Mucosa of descending colon (tissue), 3 donors: Measurements from ENCODE around the gene MRPL24. TPM values are rescaled to one million over a fixed set of nuclear protein-coding genes. Genes with fewer than 3 reads are reported as not detected.
A peak's percentile ranks its signal among the peaks of the same experiment; 100 is the strongest.

Experiments used
- ATAC-seq: fragments of 200-7000 bp; cut with Tn5 transposase; one replicate; pipeline ENCODE4 v1.9.1; 2020; ENCODE audit warnings: mild to moderate bottlenecking, moderate library complexity
- DNase-seq, 3 donors: peaks; one replicate each; pipeline ENCODE4 v3.0.0-alpha.2; 2020
- H3K36me3 ChIP-seq: fragments of 200-600 bp; one replicate; pipeline ENCODE4 v1.8.0; 2021; ENCODE audit warnings: low read depth, mild to moderate bottlenecking
- H3K4me1 ChIP-seq: fragments of 200-600 bp; one replicate; pipeline ENCODE4 v1.8.0; 2021; ENCODE audit warnings: low read depth, mild to moderate bottlenecking
- H3K4me3 ChIP-seq: fragments of 200-600 bp; one replicate; pipeline ENCODE4 v1.8.0; 2021; ENCODE audit warnings: mild to moderate bottlenecking
- H3K9me3 ChIP-seq: fragments of 200-600 bp; one replicate; pipeline ENCODE4 v1.8.0; 2021; ENCODE audit warnings: mild to moderate bottlenecking
- CTCF ChIP-seq: fragments of 200-600 bp; IDR thresholded peaks from one replicate; pipeline ENCODE4 v1.8.0; 2022; ENCODE audit warnings: antibody characterized with exemption, mild to moderate bottlenecking
- intact Hi-C, 2 donors: fragments of 100-400 bp; cut with DNase I in 1 of 2; cut with micrococcal nuclease in 1 of 2; formaldehyde crosslinking; loops; one replicate each; pipeline versions ENCODE4 v1.11.0 to v1.11.1; 2022; cut with DNase I, micrococcal nuclease
- total RNA-seq, 3 donors: library from RNA; stranded (reverse); fragmentation: NEBNext Ultra II Directional in 2 of 3; extraction: Animal tissue kit (Norgen Biotek cat#: 25700) in 2 of 3; gene quantifications; one replicate each; pipeline versions ENCODE4 v1.2.1 to v1.2.4, GENCODE V29; 2021 to 2023
- donor health status: DM: no; HTN: no; CAD: no; lungs with moderate emphysema.
- donor health status: DM: no; HTN: no; CAD: no.
- donor health status: DM: no; HTN: yes; CAD: no.

The MRPL24 gene
- total RNA-seq, 3 donors from 2014 or later, result 50.1 to 61.7 (median 57.6) TPM

GRCh38 chr1:156693848-156694689 is 46.8 kb downstream of the MRPL24 start:
- Histone ChIP-seq H3K36me3 (no peaks in the 10 kb centered on the region), H3K4me3 (no peak overlapping the region), H3K4me1 (peaks cover 16% of the 10 kb centered on the region), H3K9me3 (no peaks in the 10 kb centered on the region)
- ATAC-seq (peak; percentile 73), DNase-seq (peak in 2 of 3 donors; percentile 40 to 46)
- no peak for TF ChIP-seq CTCF
- intact Hi-C loops, result no loop called here

DNA sequence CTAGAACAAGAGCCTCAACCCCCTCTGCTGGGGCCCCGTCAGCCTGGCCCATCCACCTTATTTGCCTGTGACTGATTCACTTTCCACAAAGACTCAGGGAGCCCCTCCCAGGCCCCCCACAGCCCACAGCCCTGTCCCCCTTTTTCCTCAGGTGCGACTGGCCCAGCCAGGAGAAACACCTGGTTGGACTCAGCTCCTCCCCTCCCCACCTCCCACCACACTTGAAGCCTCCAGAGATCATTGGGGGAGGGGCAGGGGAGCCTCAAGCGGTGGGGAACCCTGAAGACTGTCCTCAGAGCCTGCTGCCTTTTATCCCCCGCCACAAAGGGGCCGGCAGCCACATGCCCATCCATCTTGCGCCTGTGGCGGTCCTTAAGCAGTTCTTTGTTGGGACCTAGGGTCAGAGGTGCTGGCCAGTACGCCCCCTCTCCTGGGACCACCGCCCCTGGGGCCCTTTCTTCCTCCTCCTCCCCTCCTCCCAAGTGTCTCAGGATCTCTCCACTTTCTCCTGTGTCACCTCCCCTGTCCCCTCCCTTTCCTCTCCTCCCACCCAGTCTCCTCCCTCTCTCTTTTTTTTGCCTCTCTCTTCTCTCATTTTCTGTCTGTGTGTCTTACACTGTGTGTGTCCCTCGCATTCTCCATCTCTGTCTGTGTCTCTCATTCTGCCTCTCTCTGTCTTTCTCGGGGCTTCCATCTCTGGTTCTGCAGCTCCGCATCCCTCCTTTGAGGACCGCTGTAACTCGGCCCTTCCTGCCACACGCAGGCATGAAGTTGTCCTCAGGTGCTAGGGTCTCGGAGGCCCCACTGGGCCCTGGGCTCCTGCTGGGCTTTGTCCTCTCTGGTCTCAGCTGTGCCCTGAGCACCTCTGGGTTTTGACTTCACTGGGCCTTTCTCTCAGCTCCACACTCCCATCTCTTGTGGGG is 47.7 kb downstream of the MRPL24 start:
- no peak for TF ChIP-seq CTCF
- no peaks in the 10 kb centered on the region for H3K9me3 ChIP-seq
- DNase-seq, result peak in 1 of 3 donors; percentile 44
- intact Hi-C loops, result no loop called here
- H3K4me1 ChIP-seq, result peaks cover 16% of the 10 kb centered on the region
- H3K4me3 ChIP-seq, result no peak overlapping the region
- peak; percentile 18 for ATAC-seq
- H3K36me3 ChIP-seq, result no peaks in the 10 kb centered on the region

- no peak overlapping the region for H3K4me3 ChIP-seq
- no peaks in the 10 kb centered on the region for H3K9me3 ChIP-seq
- H3K36me3 ChIP-seq, result no peaks in the 10 kb centered on the region
- intact Hi-C loops, result no loop called here
- DNase-seq (no peak), ATAC-seq (no peak)
- peaks cover 16% of the 10 kb centered on the region for H3K4me1 ChIP-seq
- TF ChIP-seq CTCF, result no peak
These were observed 48.4 kb downstream of the MRPL24 start for GRCh38 chr1:156692441-156692924.

DNA sequence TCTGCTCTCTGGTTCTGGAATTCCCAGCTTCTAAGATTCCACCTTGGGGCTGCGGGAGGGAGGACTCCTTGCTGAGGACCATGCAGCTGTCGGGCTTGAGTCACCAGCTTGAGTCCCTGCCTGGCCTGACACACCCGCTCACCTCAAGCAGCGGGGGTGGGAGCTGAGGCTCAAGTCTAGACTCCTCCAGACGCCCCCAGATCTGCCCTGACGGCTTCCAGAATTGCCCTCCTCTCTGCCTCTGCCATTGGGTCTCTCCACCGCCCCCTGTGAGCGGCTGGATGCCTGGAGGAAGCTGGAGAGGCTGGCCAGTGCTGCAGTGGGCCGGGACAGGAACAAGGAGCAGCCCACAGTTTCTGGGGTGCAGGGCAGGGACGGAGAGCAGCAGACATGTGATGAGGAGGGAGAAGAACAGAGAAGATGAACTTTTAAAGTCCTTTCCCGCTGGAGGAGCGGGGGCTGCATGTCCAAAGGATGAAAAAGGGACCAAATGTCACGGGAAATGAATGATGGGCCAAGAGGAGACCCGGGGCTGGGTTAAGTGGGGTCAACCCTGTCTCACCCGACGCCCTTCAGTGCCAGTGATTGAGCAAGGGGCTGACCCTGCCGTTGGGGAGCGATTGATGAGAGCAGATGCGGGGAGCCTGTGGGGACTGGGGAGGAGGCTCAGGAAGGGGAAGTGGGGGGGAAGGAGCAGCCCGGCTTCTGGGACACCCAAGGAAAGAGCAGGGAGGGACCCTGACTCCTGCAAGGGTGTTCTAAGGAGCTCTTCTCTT is 49.0 kb downstream of the MRPL24 start:
- H3K9me3 ChIP-seq, result no peaks in the 10 kb centered on the region
- peaks cover 16% of the 10 kb centered on the region for H3K4me1 ChIP-seq
- TF ChIP-seq CTCF, result no peak
- DNase-seq (no peak), ATAC-seq (no peak)
- no peak overlapping the region for H3K4me3 ChIP-seq
- intact Hi-C loops, result no loop called here
- H3K36me3 ChIP-seq, result no peaks in the 10 kb centered on the region

GRCh38 chr1:156691191-156691590 is 49.7 kb downstream of the MRPL24 start:
- Histone ChIP-seq H3K9me3 (no peaks in the 10 kb centered on the region), H3K4me1 (peaks cover 16% of the 10 kb centered on the region), H3K4me3 (no peak overlapping the region), H3K36me3 (no peaks in the 10 kb centered on the region)
- intact Hi-C loops, result no loop called here
- no peak for DNase-seq
- no peak for TF ChIP-seq CTCF
- no peak for ATAC-seq
